NCI-H2227 treated with DMSO at 0.1 percent for 48 hours (cell line): ENCODE results near the gene PPTC7.
A peak's percentile ranks its signal among the peaks of the same experiment; 100 is the strongest.
"Not testable (repeated sequence)": the region's sequence is repeated elsewhere in the genome, so short reads cannot be mapped to it uniquely, and the experiment has no call there.

Source experiments
- DNase-seq: peaks from one replicate; lab custom pipeline; 2025; lab: John Stamatoyannopoulos, UW

The PPTC7 gene, protein sequence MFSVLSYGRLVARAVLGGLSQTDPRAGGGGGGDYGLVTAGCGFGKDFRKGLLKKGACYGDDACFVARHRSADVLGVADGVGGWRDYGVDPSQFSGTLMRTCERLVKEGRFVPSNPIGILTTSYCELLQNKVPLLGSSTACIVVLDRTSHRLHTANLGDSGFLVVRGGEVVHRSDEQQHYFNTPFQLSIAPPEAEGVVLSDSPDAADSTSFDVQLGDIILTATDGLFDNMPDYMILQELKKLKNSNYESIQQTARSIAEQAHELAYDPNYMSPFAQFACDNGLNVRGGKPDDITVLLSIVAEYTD

DNA sequence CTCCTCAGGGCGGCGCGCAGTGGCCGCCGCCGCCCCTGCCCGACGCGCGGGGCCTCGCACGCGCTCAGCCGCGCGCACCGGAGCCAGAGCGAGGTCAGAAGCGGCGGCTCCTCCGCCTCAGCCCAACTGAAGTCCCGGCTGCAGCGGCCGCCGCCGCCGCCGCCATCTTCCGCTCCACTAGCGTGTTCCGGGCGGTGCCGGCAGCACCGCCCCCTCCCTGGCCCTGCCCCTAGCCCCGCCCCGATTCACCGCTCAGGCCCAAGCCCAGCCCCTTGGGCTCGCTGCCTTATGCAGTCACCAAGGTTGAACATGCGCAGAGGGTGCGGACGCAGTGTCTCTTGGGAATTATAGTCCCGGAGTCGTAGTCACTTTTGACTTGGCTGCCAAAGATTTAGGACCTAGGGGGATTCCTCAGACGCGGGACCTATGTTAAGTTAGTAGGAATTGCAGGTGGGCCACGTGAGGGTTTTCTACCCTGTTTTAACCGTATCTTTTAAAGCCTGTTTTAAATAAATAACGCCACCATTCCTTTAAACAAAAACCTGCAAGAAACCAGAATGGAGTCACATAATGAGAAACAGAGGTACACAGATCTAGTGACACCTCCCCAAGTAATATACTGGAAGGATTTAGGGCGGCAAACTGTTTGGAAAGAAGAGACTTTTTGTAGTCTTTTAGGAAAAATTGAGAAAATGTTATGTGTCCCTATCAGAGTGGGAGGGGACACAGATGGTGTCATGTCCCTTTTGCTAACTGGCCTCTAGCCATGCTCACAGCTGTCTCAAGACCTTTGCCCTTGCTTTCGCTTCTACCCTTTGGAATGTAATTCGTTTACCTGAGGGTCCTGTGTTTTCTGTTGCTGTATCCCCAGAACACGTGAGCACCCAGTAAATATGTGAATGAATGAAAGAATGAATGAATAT, at the start of gene PPTC7:
TSS of gene PPTC7 (minus strand) at position 182 of the 923 bp plus-strand sequence. CDS start 287 bp downstream, outside the sequence.
- peak; percentile 91 for DNase-seq

DNA sequence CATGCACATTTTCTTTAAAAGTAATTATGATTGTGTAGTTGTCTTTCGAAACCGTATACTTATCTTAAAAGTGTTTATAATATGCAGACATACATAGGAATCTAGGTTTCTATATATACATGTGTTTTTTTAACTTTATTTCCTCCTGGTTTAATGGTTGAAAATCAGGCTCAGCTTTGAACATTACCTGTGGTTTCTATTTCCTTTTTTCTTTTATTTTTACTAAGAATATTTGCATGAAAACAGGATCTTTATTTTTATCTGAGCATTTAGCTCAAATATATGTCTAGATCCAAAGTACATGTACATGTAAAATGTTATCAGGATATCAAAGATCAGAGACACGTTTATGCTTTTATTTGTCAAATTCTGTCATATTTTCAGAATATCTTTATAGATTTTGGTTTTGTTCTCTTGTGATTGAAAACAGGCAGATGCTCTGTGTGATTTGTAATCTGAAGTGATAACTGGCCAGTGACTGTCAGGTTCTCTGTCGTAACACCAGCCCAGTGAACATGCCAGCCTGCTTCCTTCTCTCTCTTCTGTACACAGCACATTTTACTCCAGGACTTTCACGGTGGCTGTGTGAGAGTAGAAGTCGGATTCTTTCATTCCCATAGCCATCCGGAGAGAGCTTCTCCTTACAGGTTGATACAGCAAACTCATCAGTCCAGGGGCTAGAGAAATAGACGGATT, 44.5 kb upstream of the PPTC7 start:
- DNase-seq = no peak

DNA sequence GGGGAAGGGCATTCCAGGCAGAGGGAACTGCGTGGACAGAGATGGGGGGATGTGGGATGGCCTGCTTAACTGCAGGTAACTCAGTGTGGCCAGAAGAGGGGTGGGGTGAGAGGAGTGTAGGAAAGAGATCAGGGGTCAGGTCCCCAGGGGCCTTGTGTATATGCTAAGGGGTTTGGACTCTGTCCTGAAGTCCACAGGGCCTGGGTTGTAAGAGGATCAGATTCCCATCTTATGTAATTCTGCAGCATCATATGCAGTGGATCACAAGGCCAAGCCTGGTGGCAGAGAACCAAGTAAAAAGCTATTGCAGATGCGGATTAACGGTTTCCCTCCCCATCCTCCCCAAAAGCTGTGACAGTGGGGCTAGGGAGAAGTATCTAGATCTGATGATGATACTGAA, 39.5 kb upstream of the PPTC7 start:
- DNase-seq = no peak

- no peak for DNase-seq
These were observed 36.4 kb upstream of the PPTC7 start for GRCh38 chr12:110619534-110619953.

- DNase-seq = no peak
These were observed 33.5 kb upstream of the PPTC7 start for GRCh38 chr12:110616471-110617115.

GRCh38 chr12:110615171-110615570, 32.1 kb upstream of the PPTC7 start:
- DNase-seq = no peak

GRCh38 chr12:110613771-110614684, 30.9 kb upstream of the PPTC7 start, which contains the start of gene TCTN1:
Gene TCTN1 (plus strand): TSS chr12:110614129. CDS start chr12:110614183, 54 bp downstream.
- DNase-seq = peak; percentile 96

GRCh38 chr12:110613071-110613770, 30.1 kb upstream of the PPTC7 start:
- no peak for DNase-seq

GRCh38 chr12:110606253-110606611, 23.1 kb upstream of the PPTC7 start:
- DNase-seq = no peak

DNA sequence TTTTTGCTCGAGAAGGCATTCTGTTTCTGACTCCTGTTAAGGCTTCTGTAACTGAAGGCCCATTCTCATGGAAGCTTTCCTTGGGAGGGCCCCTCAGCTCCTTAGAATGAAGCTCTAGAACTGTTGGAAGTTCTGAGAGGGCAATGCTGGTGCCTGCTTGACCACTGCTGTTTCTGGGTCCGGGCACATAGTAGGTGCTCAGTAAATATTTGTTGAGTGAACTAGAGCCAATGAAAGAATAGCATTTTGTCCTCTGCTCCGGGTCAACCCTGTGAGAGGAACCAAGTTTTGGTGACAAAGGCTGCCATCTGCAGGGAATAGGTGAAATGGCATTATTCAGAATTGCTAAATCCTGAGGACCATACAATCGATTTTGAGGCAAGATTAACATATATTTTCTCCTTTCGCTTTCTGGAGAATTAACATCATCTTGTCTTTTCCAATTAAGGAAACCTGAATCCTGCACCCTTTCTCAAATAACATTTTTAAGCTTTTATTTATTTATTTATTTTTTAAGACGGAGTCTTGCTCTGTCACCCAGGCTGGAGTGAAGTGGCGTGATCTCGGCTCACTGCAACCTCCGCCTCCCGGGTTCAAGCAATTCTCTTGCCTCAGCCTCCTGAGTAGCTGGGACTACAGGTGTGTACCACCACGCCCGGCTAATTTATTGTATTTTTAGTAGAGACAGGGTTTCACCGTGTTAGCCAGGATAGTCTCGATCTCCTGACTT, 19.1 kb upstream of the PPTC7 start:
- DNase-seq = peak; percentile 56

- peak; percentile 20 for DNase-seq
These were observed 17.1 kb upstream of the PPTC7 start for GRCh38 chr12:110600254-110600653.

DNA sequence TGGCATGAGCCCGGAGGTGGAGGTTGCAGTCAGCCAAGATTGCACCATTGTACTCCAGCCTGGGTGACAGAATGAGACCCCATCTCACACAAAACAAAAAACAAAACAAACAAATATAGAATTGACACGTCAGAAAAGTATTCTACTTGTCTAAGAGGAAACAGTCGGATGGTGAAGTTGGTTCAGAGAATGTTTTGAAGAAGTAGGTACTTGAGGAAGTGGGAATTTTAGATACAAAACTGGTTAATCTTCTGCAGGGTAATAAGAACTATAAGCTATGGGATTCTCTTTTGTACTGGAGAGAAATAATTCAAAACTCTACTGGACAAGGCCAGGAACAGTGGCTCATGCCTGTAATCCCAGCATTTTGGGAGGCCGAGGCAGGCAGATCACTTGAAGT, 16.2 kb upstream of the PPTC7 start:
- no peak for DNase-seq

GRCh38 chr12:110597885-110598284, 14.8 kb upstream of the PPTC7 start:
- no peak for DNase-seq

- not testable (repeated sequence) for DNase-seq
These were observed 9.8 kb upstream of the PPTC7 start for GRCh38 chr12:110592919-110593318.

DNA sequence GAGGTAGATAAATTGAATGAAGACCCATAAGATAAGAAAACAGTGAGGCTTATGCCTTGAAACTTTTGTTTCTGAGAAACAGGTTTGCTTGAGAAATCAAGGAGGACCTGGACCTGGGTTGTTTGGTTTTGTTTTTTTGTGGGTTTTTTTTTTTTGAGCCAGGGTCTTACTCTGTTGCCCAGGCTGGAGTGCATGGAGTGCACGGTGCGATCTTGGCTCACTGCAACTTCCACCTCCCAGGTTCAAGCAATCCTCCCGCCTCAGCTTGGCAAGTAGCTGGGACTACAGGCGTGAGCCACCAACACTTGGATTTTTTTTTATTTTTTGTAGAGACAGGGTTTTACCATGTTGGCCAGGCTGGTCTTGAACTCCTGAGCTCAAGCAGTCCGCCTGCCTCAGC, 9.0 kb upstream of the PPTC7 start:
- DNase-seq = no peak

- DNase-seq = no peak
These were observed 8.4 kb upstream of the PPTC7 start for GRCh38 chr12:110591451-110592051.

- no peak for DNase-seq
These were observed 7.7 kb upstream of the PPTC7 start for GRCh38 chr12:110590806-110591326.

- DNase-seq = no peak
These were observed 6.9 kb upstream of the PPTC7 start for GRCh38 chr12:110590059-110590458.

DNA sequence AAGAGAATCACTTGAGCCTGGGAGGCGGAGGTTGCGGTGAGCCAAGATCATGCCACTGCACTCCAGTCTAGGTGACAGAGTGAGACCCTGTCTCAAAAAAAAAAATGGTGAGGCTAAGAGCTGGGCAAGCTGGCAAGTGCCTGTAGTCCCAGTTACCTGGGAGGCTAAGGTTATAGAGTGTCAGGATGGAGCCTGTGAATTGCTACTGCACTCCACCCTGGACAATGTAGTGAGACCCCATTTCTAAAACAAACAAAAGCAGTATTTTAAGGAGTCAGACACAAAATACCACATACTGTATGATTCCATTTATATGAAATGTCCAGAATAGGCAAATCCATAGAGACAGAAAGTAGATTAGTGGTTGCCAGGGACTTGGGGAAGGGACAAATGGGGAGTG, 4.0 kb upstream of the PPTC7 start:
- DNase-seq = not testable (repeated sequence)
